GM21447 (cell line): ENCODE measurements around the gene TMEM69.
"Not testable (repeated sequence)": the region's sequence is repeated elsewhere in the genome, so short reads cannot be mapped to it uniquely, and the experiment has no call there.

Source experiments
- ATAC-seq: cut with Tn5 transposase; IDR thresholded peaks from one replicate; pipeline ENCODE4 v1.9.1; 2021; ENCODE audit not compliant: unreplicated experiment

The TMEM69 gene

GRCh38 chr1:45677751-45678245, 10.2 kb upstream of the TMEM69 start:
- no peak for ATAC-seq

GRCh38 chr1:45678489-45678888, 9.5 kb upstream of the TMEM69 start:
- no peak for ATAC-seq

- no peak for ATAC-seq
Measured at GRCh38 chr1:45679123-45679522, 8.9 kb upstream of the TMEM69 start.

- no peak for ATAC-seq
Measured at GRCh38 chr1:45682942-45683341, 5.0 kb upstream of the TMEM69 start.

GRCh38 chr1:45684402-45684801, 3.6 kb upstream of the TMEM69 start:
- no peak for ATAC-seq

GRCh38 chr1:45685308-45686014, 2.5 kb upstream of the TMEM69 start:
- no peak for ATAC-seq

- ATAC-seq: peak; percentile 9
Measured at GRCh38 chr1:45686015-45686287, 2.0 kb upstream of the TMEM69 start.

GRCh38 chr1:45686288-45687013, 1.5 kb upstream of the TMEM69 start, which contains the start of gene GPBP1L1:
GPBP1L1 (minus strand) TSS chr1:45686533; CDS start chr1:45659087, 27,446 bp downstream.
- ATAC-seq: peak; percentile 53

- ATAC-seq: peak; percentile 70
Measured at GRCh38 chr1:45687014-45687753, 797 bp upstream of the TMEM69 start.

- not testable (repeated sequence) for ATAC-seq
Measured at GRCh38 chr1:45693811-45694210, 5.8 kb downstream of the TMEM69 start.

GRCh38 chr1:45694823-45695222, 6.8 kb downstream of the TMEM69 start:
- ATAC-seq: no peak

- ATAC-seq: no peak
Measured at GRCh38 chr1:45704637-45705036, 16.7 kb downstream of the TMEM69 start.

- no peak for ATAC-seq
Measured at GRCh38 chr1:45713711-45714110, 25.7 kb downstream of the TMEM69 start.

GRCh38 chr1:45716700-45717099, 28.7 kb downstream of the TMEM69 start:
- ATAC-seq: no peak

- not testable (repeated sequence) for ATAC-seq
Measured at GRCh38 chr1:45717386-45717785, 29.4 kb downstream of the TMEM69 start.

- no peak for ATAC-seq
Measured at GRCh38 chr1:45718289-45718688, 30.3 kb downstream of the TMEM69 start.

GRCh38 chr1:45721207-45721606, 33.2 kb downstream of the TMEM69 start:
- no peak for ATAC-seq

- ATAC-seq: no peak
Measured at GRCh38 chr1:45722809-45723208, 34.8 kb downstream of the TMEM69 start.

GRCh38 chr1:45723248-45723930, 35.4 kb downstream of the TMEM69 start:
- no peak for ATAC-seq

GRCh38 chr1:45726007-45726406, 38.0 kb downstream of the TMEM69 start:
- ATAC-seq: not testable (repeated sequence)
